Endothelial cell of hepatic sinusoid (primary cell): Measurements from ENCODE around the gene LRP1.

Source experiments
- in situ Hi-C: cut with HindIII; loops from 2 replicates; pipeline ENCODE4 v1.10.0; 2017; ENCODE audit warnings: low sequenced_read_pairs

The LRP1 gene

GRCh38 chr12:57131896-57132744 lies 3.8 kb downstream of the LRP1 start:
- in situ Hi-C loops, result no loop called here

- in situ Hi-C loops, result no loop called here
Measured at GRCh38 chr12:57133013-57133569, 4.8 kb downstream of the LRP1 start.

GRCh38 chr12:57133916-57134315 lies 5.6 kb downstream of the LRP1 start:
- in situ Hi-C loops, result no loop called here

- in situ Hi-C loops, result no loop called here
Measured at GRCh38 chr12:57134949-57135348, 6.7 kb downstream of the LRP1 start.

GRCh38 chr12:57135527-57136326 lies 7.4 kb downstream of the LRP1 start:
- in situ Hi-C loops, result no loop called here

GRCh38 chr12:57138526-57139272 lies 10.4 kb downstream of the LRP1 start:
- in situ Hi-C loops, result no loop called here

- in situ Hi-C loops, result no loop called here
Measured at GRCh38 chr12:57139796-57140649, 11.7 kb downstream of the LRP1 start.

- in situ Hi-C loops, result no loop called here
Measured at GRCh38 chr12:57141249-57141648, 13.0 kb downstream of the LRP1 start.

- in situ Hi-C loops, result no loop called here
Measured at GRCh38 chr12:57142121-57142520, 13.8 kb downstream of the LRP1 start.

- in situ Hi-C loops, result no loop called here
Measured at GRCh38 chr12:57142727-57143126, 14.4 kb downstream of the LRP1 start.

- in situ Hi-C loops, result no loop called here
Measured at GRCh38 chr12:57143454-57143853, 15.2 kb downstream of the LRP1 start.

- in situ Hi-C loops, result no loop called here
Measured at GRCh38 chr12:57145460-57146059, 17.3 kb downstream of the LRP1 start.

GRCh38 chr12:57146092-57146491 lies 17.8 kb downstream of the LRP1 start:
- in situ Hi-C loops, result no loop called here

- in situ Hi-C loops, result no loop called here
Measured at GRCh38 chr12:57146961-57147944, 19.0 kb downstream of the LRP1 start, which contains the start of gene LRP1-AS. TSS of gene LRP1-AS (minus strand) at chr12:57147619.

- in situ Hi-C loops, result no loop called here
Measured at GRCh38 chr12:57148469-57149244, 20.4 kb downstream of the LRP1 start.

GRCh38 chr12:57149245-57149900 lies 21.1 kb downstream of the LRP1 start:
- in situ Hi-C loops, result no loop called here

GRCh38 chr12:57150400-57151000 lies 22.2 kb downstream of the LRP1 start:
- in situ Hi-C loops, result no loop called here
